H7 (cell line): ENCODE data around the gene NMRK2. TPM values are rescaled to one million over a fixed set of nuclear protein-coding genes. Genes with fewer than 3 reads are reported as not detected.
"Not testable (repeated sequence)": the region's sequence is repeated elsewhere in the genome, so short reads cannot be mapped to it uniquely, and the experiment has no call there.

Source experiments
- DNase-seq: peaks from one replicate; pipeline ENCODE4 v3.0.0; 2012
- H3K27me3 ChIP-seq: 2 replicates; pipeline ENCODE4 v1.6.0; 2011; ENCODE audit warnings: mild to moderate bottlenecking, low read length; ENCODE audit not compliant: control insufficient read depth, insufficient read depth
- H3K36me3 ChIP-seq: replicated peaks from 2 replicates; pipeline ENCODE4 v1.5.1; 2011; ENCODE audit warnings: low read length; ENCODE audit not compliant: control insufficient read depth, insufficient read depth
- H3K4me3 ChIP-seq: 2 replicates; pipeline ENCODE4 v1.5.1; 2011; ENCODE audit warnings: low read depth, mild to moderate bottlenecking, control low read depth, low read length, moderate library complexity; ENCODE audit not compliant: insufficient read depth
- total RNA-seq: library from RNA; depleted of rRNA; stranded (reverse); fragments of >200 nt; shearing (Covaris generic); gene quantifications from 2 replicates; pipeline ENCODE4 v1.2.3, GENCODE V29; 2014

The NMRK2 gene
- total RNA-seq, 1 experiment from 2014 or later: 60.1 TPM

DNA sequence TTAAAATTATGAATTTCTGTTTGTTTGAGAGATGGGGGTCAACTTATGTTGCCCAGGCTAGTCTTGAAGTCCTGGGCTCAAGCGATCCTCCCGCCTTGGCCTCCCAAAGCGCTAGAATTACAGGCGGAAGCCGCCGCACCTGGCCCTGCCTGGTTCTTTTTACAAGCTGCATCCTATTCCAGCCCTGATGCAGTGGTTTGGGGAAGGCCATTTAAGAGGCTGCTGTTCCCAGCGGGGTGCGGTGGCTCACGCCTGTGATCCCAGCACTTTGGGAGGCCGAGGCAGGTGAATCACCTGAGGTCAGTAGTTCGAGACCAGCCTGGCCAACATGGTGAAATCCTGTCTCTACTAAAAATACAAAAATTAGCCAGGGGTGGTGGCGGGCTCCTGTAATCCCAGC is 35.1 kb downstream of the NMRK2 start:
- H3K27me3 ChIP-seq, DNase-seq, H3K4me3 ChIP-seq: not testable (repeated sequence)
- peaks cover 22% of the 10 kb centered on the region for H3K36me3 ChIP-seq

DNA sequence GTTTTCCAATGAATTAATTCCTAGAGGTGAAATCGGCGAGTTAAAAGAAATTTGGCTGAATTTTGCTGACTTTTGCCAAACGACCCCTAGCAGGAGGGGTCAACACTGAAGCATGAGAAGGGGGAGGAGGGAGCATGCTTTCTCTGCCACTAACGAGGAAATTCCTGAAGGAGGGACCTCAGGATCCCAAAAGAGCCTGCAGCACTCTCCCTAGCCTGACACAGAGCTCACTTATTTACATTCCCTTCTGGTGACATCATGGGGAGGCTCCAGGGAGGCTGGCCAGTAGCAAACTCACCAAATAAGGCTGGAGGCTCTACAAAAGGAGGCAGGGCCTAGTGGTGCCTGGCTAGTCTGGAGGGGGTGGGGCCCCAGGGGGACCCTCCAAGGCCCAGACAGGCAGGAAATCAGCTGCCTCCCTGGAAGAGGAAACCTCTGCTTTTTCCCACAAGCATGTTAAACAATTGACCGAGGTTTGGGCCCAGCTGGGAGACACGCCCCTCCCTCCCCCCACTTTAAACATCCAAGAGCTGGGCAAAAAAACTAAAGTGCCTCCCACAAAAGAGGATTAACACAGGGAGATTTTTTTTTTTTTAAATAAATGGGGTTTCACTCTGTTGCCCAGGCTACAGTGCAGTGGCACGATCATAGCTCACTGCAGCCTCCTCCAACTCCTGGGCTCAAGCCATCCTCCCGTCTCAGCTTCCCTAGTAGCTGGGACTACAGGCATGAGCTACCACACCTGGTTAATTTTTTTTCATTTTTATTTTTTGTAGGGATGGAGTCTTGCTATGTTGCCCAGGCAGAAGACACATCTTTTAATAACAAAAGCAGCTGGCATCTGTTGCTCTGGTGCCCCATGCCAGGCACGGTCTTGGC is 35.9 kb downstream of the NMRK2 start:
- DNase-seq: peak; percentile 95
- no peaks in the 10 kb centered on the region for H3K27me3 ChIP-seq
- peaks cover 17% of the 10 kb centered on the region for H3K36me3 ChIP-seq
- H3K4me3 ChIP-seq: no peak overlapping the region; the same call in 1 of the 2 replicates

DNA sequence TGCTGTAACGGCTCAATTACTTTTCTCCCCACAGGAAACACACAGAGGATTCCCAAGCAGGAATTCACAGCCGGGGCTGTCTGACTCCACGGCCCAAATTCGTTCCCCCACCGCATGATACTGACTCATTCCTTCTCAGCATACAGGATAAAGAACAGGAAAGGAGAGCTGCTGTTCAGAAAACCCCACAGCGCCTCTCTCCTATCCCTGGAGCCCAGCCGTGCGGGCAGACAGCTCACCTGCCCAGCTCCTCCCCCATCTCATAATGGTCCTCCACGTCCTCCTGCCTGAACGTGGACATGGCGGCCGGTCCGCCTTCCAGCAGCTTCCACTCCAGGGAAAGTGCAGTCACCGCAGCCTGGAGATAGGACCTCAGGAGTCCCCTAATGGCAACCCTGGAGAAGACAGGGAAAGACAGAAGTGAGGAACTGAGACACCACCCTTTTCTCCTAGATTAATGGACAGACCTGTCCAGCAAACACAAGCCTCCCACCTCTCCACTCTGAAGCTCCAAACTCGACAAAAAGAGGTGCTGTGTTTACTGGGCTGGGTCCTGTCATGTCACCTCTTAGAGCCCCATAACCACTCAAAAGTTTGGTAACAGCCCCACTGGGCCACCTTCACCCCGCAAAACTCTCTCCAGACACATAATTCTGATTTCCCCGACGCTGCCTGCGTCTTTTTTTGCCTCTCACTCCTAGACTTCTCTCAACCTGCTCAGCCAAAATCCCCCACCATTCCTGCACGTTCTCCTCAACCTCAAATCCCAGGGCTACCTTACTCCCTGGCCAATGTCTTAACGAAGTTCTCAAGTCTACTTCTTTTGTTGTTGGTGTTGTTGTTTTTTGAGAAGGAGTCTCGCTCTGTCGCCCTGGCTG is 36.8 kb downstream of the NMRK2 start:
- no peak for DNase-seq
- no peaks in the 10 kb centered on the region for H3K27me3 ChIP-seq
- H3K36me3 ChIP-seq: peaks cover 17% of the 10 kb centered on the region
- peak overlapping the region; percentile 85 for H3K4me3 ChIP-seq

DNA sequence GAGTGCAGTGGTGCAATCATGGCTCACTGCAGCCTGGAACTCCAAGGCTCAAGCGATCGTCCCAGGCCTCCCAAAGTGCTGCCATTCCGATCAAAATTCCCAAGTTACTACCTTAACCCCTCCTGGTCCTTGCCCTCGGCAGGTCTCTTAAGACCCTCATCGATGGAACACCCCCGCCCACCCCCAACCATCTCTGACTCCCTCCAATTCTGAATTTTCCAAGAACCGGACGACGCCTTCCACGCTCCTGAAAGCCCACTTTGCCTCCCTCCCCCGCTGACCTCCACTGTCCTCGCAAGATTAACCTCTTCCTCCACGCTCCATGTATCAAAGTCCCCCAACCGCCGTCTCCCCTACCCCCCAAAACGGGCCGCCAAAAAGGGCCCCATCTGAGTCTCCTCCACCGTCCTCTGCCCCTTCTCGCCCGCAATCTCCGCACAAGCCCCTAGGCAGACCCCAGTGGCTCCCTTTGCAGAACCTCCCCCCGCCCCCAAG is 37.5 kb downstream of the NMRK2 start:
- DNase-seq: no peak
- H3K4me3 ChIP-seq: peak overlapping the region; percentile 85
- peaks cover 20% of the 10 kb centered on the region for H3K36me3 ChIP-seq

DNA sequence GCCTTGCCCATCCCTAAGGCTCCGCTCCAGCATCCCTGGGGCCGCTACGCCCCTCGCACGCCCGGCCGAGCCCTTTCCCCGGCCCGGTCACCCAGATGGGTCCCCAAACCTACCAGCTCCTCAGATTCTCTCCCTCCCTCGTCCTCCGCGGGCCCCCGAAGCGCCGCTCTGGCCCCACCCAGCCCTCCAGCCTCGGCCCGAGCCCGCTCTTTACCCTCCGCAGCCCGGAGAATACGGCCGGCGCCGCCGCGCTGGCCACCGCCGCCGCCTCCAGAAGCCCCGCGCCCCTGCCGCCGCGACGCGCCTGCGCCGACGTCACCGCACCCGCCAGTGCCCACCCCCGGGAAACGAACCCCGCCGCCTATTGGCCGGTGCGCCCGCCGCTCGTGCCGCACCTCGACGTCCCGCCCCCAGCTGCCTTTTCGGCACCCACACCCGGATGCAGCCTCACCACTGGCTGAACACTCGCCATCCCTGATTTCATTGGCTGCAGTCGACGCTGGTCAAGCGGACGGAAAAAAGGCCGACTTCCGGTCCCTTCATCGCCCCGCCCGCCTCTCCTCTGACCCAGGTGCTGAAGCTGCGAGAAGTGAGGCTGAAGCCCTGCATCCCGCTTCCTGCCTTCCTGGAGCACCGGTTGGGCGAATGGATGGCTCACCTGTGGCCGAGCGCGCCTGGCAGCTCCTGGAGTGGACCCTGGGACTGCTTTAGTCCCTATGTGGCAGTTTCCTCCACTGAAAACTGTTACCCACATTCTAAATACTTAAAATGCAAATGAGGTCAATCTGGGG is 38.1 kb downstream of the NMRK2 start, which contains the start of gene DAPK3:
DAPK3 (minus strand) TSS at position 292 of the 791 bp plus-strand sequence. CDS start 1,364 bp downstream, outside the sequence.
- peak; percentile 99 for DNase-seq
- H3K36me3 ChIP-seq: peaks cover 22% of the 10 kb centered on the region
- no peaks in the 10 kb centered on the region for H3K27me3 ChIP-seq
- H3K4me3 ChIP-seq: peak within 1 kb of the TSS; percentile 85

More for the DNA sequence above, 37.5 kb downstream of the NMRK2 start:
- no peaks in the 10 kb centered on the region for H3K27me3 ChIP-seq

DNA sequence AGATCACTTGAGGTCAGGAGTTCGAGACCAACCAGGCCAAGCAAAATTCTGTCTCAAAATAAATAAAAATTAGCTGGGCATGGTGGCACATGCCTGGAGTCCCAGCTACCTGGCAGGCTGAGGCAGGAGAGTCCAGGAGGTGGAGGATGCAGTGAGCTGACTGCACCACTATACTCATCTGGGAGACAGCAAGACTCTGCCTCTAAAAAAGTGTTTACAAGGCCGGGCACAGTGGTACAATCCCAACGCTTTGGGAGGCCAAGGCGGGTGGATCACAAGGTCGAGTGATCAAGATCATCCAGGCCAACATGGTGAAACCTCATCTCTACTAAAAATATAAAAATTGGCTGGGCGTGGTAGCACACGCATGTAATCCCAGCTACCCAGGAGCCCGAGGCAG is 42.3 kb downstream of the NMRK2 start:
- DNase-seq: no peak
- Histone ChIP-seq H3K27me3 (no peaks in the 10 kb centered on the region), H3K36me3 (peaks cover 41% of the 10 kb centered on the region), H3K4me3 (no peak overlapping the region)

DNA sequence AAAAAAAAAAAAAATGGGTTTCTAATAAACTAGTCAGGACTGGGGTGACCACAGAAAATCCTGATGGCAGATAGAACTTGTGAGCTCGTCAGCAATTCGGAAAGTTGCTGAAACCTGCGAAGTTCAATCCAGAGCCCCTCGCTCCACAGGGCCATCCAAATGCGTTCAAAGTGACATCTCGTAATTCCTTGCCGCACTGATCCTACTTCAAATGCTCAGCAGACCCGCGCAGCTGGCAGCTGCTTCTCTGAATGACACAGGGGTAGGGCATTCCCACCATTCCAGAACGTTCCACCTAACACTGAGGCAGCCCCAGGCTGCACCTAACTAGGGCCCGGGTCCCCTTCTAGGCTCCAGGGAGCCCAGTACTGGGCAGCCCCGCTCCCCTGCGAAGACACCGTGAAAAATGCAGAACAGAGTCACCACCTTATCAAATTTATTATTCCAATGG is 42.8 kb downstream of the NMRK2 start:
- Histone ChIP-seq H3K36me3 (peaks cover 46% of the 10 kb centered on the region), H3K4me3 (no peak overlapping the region), H3K27me3 (no peaks in the 10 kb centered on the region)
- no peak for DNase-seq

DNA sequence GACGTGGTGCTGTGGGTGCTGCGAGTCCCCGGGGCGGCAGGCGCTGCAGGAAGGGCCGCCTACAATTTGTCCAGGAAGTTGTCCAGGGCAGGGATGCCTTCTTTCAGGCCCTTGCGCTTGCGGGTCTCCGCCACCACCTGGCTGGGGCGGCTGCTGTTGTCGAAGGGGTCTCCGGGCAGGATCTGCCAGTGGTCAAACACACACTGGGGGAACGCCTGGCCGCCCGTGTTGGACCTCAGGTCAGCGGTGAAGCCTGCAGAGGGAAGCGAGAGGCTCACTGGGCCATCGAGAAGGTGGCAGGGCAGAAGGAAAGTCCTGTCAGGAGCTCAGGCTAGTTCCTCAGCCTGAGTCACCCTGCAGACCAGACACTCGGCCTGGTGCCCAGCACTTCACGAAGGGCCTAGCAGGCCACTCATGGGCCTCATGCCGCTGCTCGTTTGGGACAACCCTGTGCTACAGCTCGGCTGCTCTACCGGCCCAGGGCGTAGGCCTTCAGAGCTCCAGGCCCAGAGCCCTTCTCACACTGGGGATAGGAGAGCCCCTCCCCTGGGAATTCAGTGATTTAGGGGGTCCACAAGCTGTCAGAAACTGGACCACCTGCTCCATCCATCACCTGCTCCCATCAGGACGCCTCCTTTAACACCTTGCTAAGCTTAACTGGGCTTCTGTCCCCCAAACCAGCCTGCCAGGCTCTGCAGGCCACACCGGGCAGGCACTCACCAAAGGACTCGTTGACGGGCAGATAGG is 43.8 kb downstream of the NMRK2 start:
- no peak overlapping the region for H3K4me3 ChIP-seq
- DNase-seq: peak; percentile 47
- H3K27me3 ChIP-seq: no peaks in the 10 kb centered on the region
- peaks cover 56% of the 10 kb centered on the region for H3K36me3 ChIP-seq

DNA sequence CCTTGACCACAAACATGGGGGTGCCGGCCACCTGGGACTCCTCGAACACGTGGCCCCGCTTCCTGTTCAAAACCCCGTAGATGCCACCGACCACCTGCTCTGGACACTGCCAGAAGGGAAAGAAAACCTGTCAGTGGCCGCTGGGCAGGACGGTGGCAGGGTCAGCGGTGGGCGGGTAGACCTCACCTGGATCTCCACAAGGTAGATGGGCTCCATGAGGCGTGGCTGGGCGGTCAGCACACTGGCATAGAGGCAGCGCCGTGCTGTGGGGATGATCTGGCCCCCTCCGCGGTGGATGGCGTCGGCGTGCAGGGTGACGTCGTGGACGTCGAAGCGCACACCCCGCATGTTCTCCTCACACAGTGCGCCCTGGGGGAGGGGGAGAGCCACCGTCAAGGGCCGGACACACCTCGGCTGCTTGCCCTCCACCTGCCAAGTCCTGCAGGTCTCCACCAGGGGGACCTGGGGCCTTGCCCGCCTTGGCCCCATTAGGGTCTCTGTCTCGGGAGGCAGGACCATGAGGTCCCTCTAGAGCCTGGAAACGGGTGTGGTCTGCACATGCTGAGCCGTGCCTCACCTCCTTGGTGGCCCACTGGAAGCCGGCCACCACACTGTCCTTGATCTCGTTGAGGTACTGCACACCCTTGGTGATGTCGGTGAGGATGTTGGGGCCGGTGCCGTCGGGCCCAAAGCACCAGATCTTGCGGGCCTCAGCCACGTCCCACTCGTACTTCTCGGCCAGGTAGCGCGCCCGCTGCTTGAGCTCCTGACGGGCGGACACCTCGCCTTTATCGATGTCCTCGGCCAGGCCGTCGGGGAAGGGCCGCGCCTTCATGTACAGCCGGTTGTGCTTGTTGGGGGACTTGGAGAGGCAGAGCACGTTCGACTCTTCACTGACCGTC is 44.6 kb downstream of the NMRK2 start:
- Histone ChIP-seq H3K4me3 (no peak overlapping the region), H3K36me3 (peaks cover 64% of the 10 kb centered on the region), H3K27me3 (no peaks in the 10 kb centered on the region)
- peak; percentile 81 for DNase-seq

DNA sequence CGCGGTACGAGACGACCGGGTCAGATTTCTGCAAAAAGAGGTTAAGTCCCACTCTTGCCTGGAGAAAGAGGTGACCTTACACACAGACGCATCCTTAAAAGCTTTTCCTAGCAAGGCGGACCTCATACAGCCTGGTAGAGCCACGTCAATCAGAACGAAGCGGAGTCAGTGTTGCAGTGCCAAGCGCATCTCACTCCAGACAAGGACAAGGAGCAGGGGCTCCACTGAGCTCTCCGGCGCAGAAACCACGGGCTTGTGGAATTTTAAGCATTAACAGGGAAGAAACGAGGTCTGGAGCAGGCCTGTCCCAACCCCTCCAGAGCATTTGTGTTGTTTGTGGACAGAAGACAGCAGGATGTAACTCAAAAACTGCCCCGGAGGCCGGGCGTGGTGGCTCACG is 45.3 kb downstream of the NMRK2 start:
- DNase-seq: peak; percentile 32
- Histone ChIP-seq H3K4me3 (no peak overlapping the region), H3K27me3 (no peaks in the 10 kb centered on the region), H3K36me3 (peaks cover 71% of the 10 kb centered on the region)

DNA sequence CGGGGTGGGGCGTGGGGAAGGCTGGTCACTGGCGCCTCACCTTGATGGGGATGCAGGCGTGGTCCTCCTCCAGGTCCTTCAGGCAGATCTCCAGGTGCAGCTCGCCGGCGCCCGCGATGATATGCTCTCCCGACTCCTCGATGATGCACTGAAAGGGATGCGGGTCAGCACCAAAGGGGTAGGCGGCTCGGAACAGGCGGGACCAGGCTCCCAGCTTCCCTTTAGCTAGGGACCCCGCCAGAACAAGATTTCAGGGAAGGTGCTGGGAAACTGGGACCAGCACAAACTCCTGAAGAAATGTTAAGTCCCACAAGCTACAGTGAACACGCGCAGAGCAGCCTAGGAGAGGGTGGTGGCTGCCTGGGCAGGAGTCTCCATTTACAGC is 46.4 kb downstream of the NMRK2 start:
- DNase-seq: no peak
- Histone ChIP-seq H3K4me3 (no peak overlapping the region), H3K27me3 (no peaks in the 10 kb centered on the region), H3K36me3 (peaks cover 82% of the 10 kb centered on the region)

DNA sequence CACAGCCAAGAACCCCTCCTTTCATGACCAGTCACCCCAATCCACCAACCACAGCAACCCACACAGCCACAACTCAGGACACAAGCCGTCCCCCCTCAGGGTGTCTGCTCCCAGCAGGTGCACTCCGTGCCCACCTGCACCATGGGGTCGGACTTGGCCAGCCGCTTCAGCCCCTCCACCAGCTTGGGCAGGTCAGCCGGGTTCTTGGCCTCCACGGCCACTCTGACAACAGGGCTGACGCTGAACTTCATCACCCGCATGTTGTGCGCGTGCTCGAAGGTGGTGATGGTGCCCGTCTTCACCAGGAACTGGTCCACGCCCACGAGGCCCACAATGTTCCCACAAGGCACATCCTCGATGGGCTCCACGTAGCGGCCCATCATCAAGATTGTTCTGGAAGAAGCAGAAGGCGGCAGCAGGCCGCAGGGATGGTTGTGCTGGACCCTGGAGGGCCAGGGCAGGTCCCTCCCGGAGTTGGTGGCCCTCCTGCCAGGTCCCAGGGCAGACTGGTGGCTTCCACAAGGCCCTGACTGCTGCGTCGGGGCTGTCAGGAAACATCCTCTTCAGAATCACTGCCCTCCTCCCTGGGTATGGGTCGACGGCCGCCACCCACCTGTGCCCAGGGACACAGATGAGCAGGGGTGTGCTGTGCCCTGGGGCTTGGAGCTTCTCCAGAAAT is 46.9 kb downstream of the NMRK2 start:
- Histone ChIP-seq H3K4me3 (no peak overlapping the region), H3K27me3 (no peaks in the 10 kb centered on the region), H3K36me3 (peaks cover 84% of the 10 kb centered on the region)
- peak; percentile 59 for DNase-seq
